H1 (cell line): ENCODE data around the gene PIGV. TPM values are rescaled to one million over a fixed set of nuclear protein-coding genes. Genes with fewer than 3 reads are reported as not detected.

ENCODE experiments used
- CTCF ChIA-PET: fragments of 300-600 bp; sonication (Branson Sonifier 250); formaldehyde crosslinking; loops from one replicate; lab custom pipeline; 2021; ENCODE audit not compliant: partially characterized antibody; lab: Charles Lee
- POLR2A ChIA-PET: fragments of 300-600 bp; sonication (Branson Sonifier 250); formaldehyde crosslinking; loops from one replicate; lab custom pipeline; 2021; ENCODE audit warnings: inconsistent platforms; ENCODE audit not compliant: partially characterized antibody; lab: Charles Lee
- DNase-seq, 2 experiments: peaks; one replicate each; pipeline versions ENCODE4 v3.0.0 to v3.0.0-alpha.2; 2010 to 2022; ENCODE audit warnings: low spot score in 2 of 2, low read depth in 1 of 2, mixed read lengths in 1 of 2
- FAIRE-seq: peaks from 2 replicates; lab custom pipeline; 2011; peaks lifted over from hg19 to GRCh38; lab: Jason Lieb, UNC
- H2AFZ ChIP-seq: 2 replicates; pipeline ENCODE4 v1.8.1; 2012; ENCODE audit warnings: low read length, inconsistent platforms
- H2AK5ac ChIP-seq: 2 replicates; pipeline ENCODE4 v1.6.1; 2013; ENCODE audit warnings: low read depth, low read length
- H2BK120ac ChIP-seq: replicated peaks from 2 replicates; pipeline ENCODE3; 2013; ENCODE audit warnings: low read depth, low read length, inconsistent platforms
- H2BK12ac ChIP-seq: 2 replicates; pipeline ENCODE4 v1.6.1; 2013; ENCODE audit warnings: low read depth, low read length
- H2BK15ac ChIP-seq: 2 replicates; pipeline ENCODE4 v1.6.1; 2013; ENCODE audit warnings: low read length
- H2BK20ac ChIP-seq: 2 replicates; pipeline ENCODE4 v1.6.1; 2013; ENCODE audit warnings: low read length
- H2BK5ac ChIP-seq: 2 replicates; pipeline ENCODE4 v1.6.1; 2013; ENCODE audit warnings: low read depth, low read length
- H3K14ac ChIP-seq: 2 replicates; pipeline ENCODE4 v1.6.1; 2013; ENCODE audit warnings: inconsistent platforms; ENCODE audit not compliant: insufficient read length
- H3K18ac ChIP-seq: 2 replicates; pipeline ENCODE4 v1.6.1; 2013; ENCODE audit warnings: low read length; ENCODE audit errors: extremely low read depth
- H3K23ac ChIP-seq: 2 replicates; pipeline ENCODE4 v1.6.1; 2013; ENCODE audit warnings: inconsistent platforms; ENCODE audit not compliant: insufficient read length
- H3K23me2 ChIP-seq: 2 replicates; pipeline ENCODE4 v1.6.1; 2013; ENCODE audit warnings: low read depth, low read length
- H3K27ac ChIP-seq: 2 replicates; pipeline ENCODE4 v1.6.1; 2011; ENCODE audit warnings: low read depth, low read length, inconsistent platforms
- H3K27me3 ChIP-seq, 4 experiments: replicated peaks in 1 of 4; 1 replicate in 1 of 4; 2 replicates in 3 of 4; pipeline versions ENCODE4 v1.6.1 to v1.8.1; 2011 to 2013; ENCODE audit warnings: low read length in 3 of 4, mild to moderate bottlenecking in 3 of 4, inconsistent platforms in 2 of 4, mixed read lengths in 2 of 4, moderate library complexity in 1 of 4; ENCODE audit not compliant: control insufficient read depth in 3 of 4, insufficient read depth in 3 of 4; ENCODE audit errors: extremely low read depth in 1 of 4
- H3K36me3 ChIP-seq, 4 experiments: 2 replicates each; pipeline versions ENCODE4 v1.6.1 to v1.8.1; 2011 to 2013; ENCODE audit warnings: mild to moderate bottlenecking in 4 of 4, low read length in 3 of 4, moderate library complexity in 2 of 4, control low read depth in 1 of 4, inconsistent platforms in 1 of 4; ENCODE audit not compliant: insufficient read depth in 4 of 4, control insufficient read depth in 2 of 4
- H3K4ac ChIP-seq: replicated peaks from 2 replicates; pipeline ENCODE3; 2013; ENCODE audit warnings: low read length, low read depth, mixed read lengths, inconsistent platforms; ENCODE audit not compliant: insufficient read length
- H3K4me1 ChIP-seq, 4 experiments: replicated peaks in 1 of 4; 1 replicate in 1 of 4; 2 replicates in 3 of 4; pipeline versions ENCODE4 v1.6.1 to v1.8.1; 2011 to 2013; ENCODE audit warnings: low read length in 3 of 4, inconsistent platforms in 2 of 4, mixed read lengths in 1 of 4; ENCODE audit not compliant: insufficient read depth in 4 of 4, control insufficient read depth in 3 of 4
- H3K4me2 ChIP-seq, 2 experiments: 2 replicates each; pipeline versions ENCODE4 v1.6.1 to v1.8.1; 2011 to 2013; ENCODE audit warnings: low read depth in 2 of 2, low read length in 2 of 2, control low read depth in 1 of 2, inconsistent platforms in 1 of 2, mild to moderate bottlenecking in 1 of 2; ENCODE audit not compliant: insufficient read depth in 1 of 2
- H3K4me3 ChIP-seq, 4 experiments: fragments of 200-600, 300-600 bp in 1 of 4; sonication (generic), shearing (Covaris generic), sonication (Bioruptor Twin) in 1 of 4; 2 replicates each; pipeline versions ENCODE4 v1.5.1 to v1.8.1; 2011 to 2016; ENCODE audit warnings: low read length in 4 of 4, low read depth in 3 of 4, control low read depth in 2 of 4, inconsistent platforms in 2 of 4, mild to moderate bottlenecking in 2 of 4, mixed read lengths in 1 of 4, moderate library complexity in 1 of 4; ENCODE audit not compliant: insufficient read depth in 2 of 4; ENCODE audit errors: extremely low read depth in 1 of 4
- H3K56ac ChIP-seq: replicated peaks from 2 replicates; pipeline ENCODE3; 2013; ENCODE audit warnings: low read depth, mild to moderate bottlenecking, mixed read lengths, low read length, inconsistent platforms; ENCODE audit not compliant: insufficient read length
- H3K79me1 ChIP-seq: 2 replicates; pipeline ENCODE4 v1.6.1; 2013; ENCODE audit warnings: low read depth, low read length, control low read depth
- H3K79me2 ChIP-seq, 2 experiments: 2 replicates each; pipeline versions ENCODE4 v1.6.1 to v1.8.1; 2012 to 2013; ENCODE audit warnings: low read length in 2 of 2, mild to moderate bottlenecking in 2 of 2, inconsistent platforms in 1 of 2; ENCODE audit not compliant: insufficient read depth in 2 of 2, control insufficient read depth in 1 of 2
- H3K9ac ChIP-seq, 4 experiments: replicated peaks in 1 of 4; 1 replicate in 1 of 4; 2 replicates in 3 of 4; pipeline versions ENCODE4 v1.6.1 to v1.8.1; 2011 to 2013; ENCODE audit warnings: low read depth in 3 of 4, low read length in 3 of 4, control low read depth in 2 of 4, mild to moderate bottlenecking in 2 of 4, moderate library complexity in 2 of 4, inconsistent platforms in 1 of 4; ENCODE audit errors: extremely low read depth in 1 of 4
- H3K9me3 ChIP-seq, 2 experiments: 2 replicates each; pipeline versions ENCODE4 v1.6.1 to v1.8.1; 2012 to 2013; ENCODE audit warnings: mild to moderate bottlenecking in 2 of 2, moderate library complexity in 2 of 2, control low read depth in 1 of 2, inconsistent platforms in 1 of 2, low read depth in 1 of 2, low read length in 1 of 2, mixed read lengths in 1 of 2; ENCODE audit not compliant: insufficient read depth in 2 of 2
- H4K20me1 ChIP-seq, 2 experiments: replicated peaks in 1 of 2; 2 replicates each; pipeline versions ENCODE3 to v1.8.1; 2011 to 2013; ENCODE audit warnings: inconsistent platforms in 2 of 2, low read length in 2 of 2, mild to moderate bottlenecking in 1 of 2; ENCODE audit not compliant: insufficient read depth in 2 of 2, control insufficient read depth in 1 of 2
- H4K5ac ChIP-seq: 2 replicates; pipeline ENCODE4 v1.6.1; 2013; ENCODE audit warnings: low read length, low read depth, mixed read lengths, inconsistent platforms; ENCODE audit not compliant: insufficient read length
- H4K8ac ChIP-seq: 2 replicates; pipeline ENCODE4 v1.8.0; 2013; ENCODE audit warnings: mild to moderate bottlenecking, moderate library complexity, low read length, inconsistent platforms; ENCODE audit not compliant: insufficient read depth; ENCODE audit errors: extremely low read depth
- H4K91ac ChIP-seq: replicated peaks from 2 replicates; pipeline ENCODE3; 2013; ENCODE audit warnings: low read length, mixed read lengths, inconsistent platforms; ENCODE audit not compliant: insufficient read length
- E2F6 ChIP-seq: IDR thresholded peaks from 2 replicates; pipeline ENCODE4 v1.6.1; 2012; ENCODE audit warnings: inconsistent platforms
- POU5F1 ChIP-seq: IDR thresholded peaks from 2 replicates; pipeline ENCODE4 v1.6.1; 2011; ENCODE audit warnings: low read depth, mild to moderate bottlenecking, low read length, moderate library complexity
- SAP30 ChIP-seq: fragments of 300-600 bp; sonication (generic); IDR thresholded peaks from 2 replicates; pipeline ENCODE4 v1.7.1; 2012; ENCODE audit warnings: low read length, moderate library complexity, mild to moderate bottlenecking, inconsistent platforms; ENCODE audit not compliant: insufficient read depth, insufficient replicate concordance
- WGBS, 2 experiments: shearing (Covaris generic) in 1 of 2; methylation state at CpG; one replicate each; pipeline versions ENCODE4 v1.1.6 to v1.1.7; 2013 to 2015; ENCODE audit warnings: low lambda C conversion rate in 2 of 2, mixed read lengths in 2 of 2, inconsistent platforms in 1 of 2, low coverage in 1 of 2, missing lambda C conversion rate in 1 of 2; ENCODE audit not compliant: insufficient replicate concordance in 2 of 2, insufficient coverage in 1 of 2, insufficient read length in 1 of 2; ENCODE audit errors: extremely low coverage in 1 of 2, missing lambda C conversion rate in 1 of 2; 5-methylcytosine and 5-hydroxymethylcytosine counted together
- polyA plus RNA-seq, 7 experiments: library from polyadenylated mRNA; depleted of rRNA in 3 of 7; stranded (reverse) in 5 of 7; unstranded in 2 of 7; fragments of >200 nt in 5 of 7; fragments of 200-250 nt in 2 of 7; gene quantifications; 1 replicate in 5 of 7; 2 replicates in 1 of 7; 4 replicates in 1 of 7; pipeline versions ENCODE4 v1.2.1 to v1.2.3, GENCODE V29; 2011 to 2013; ENCODE audit warnings: missing spikeins in 2 of 7, mixed read lengths in 2 of 7
- total RNA-seq: library from RNA; stranded (reverse); fragmentation: NEBNext Ultra II Directional; extraction: Animal tissue kit (Norgen Biotek cat#: 25700); gene quantifications from 2 replicates; pipeline ENCODE4 v1.2.1, GENCODE V29; 2021

PIGV gene
- total and polyA plus RNA-seq, 2 of the 8 experiments (the other 6 are each of a cell fraction or from before 2014, with no cell fraction given): 8.5 to 20.9 TPM

- Histone ChIP-seq H4K91ac (no peak overlapping the region), H2BK120ac (no peak overlapping the region), H3K4me1 (no peaks in the 10 kb centered on the region), H3K79me2 (no peaks in the 10 kb centered on the region), H2BK5ac (no peak overlapping the region), H3K9ac (no peak overlapping the region), H3K23me2 (no peaks in the 10 kb centered on the region), H3K14ac (no peak overlapping the region), H3K18ac (no peak overlapping the region), H3K23ac (no peak overlapping the region), H2BK20ac (no peak overlapping the region), H3K79me1 (no peaks in the 10 kb centered on the region), H2AK5ac (no peak overlapping the region), H2AFZ (no peak overlapping the region), H2BK15ac (no peak overlapping the region), H3K4me3 (no peak overlapping the region), H3K9me3 (peaks cover 2 to 8% of the 10 kb centered on the region in 2 experiments; a peak in 3 of 4 replicates), H4K8ac (no peak overlapping the region), H3K36me3 (no peaks in the 10 kb centered on the region), H4K5ac (no peak overlapping the region), H3K4ac (no peak overlapping the region), H2BK12ac (no peak overlapping the region), H3K27ac (no peak overlapping the region), H4K20me1 (no peaks in the 10 kb centered on the region), H3K27me3 (no peaks in the 10 kb centered on the region), H3K56ac (no peak overlapping the region), H3K4me2 (no peak overlapping the region)
- TF ChIP-seq SAP30 (no peak), POU5F1 (no peak), E2F6 (no peak)
- ChIA-PET CTCF (interaction anchor here (0.9 kb wide), 1 partner anchor 71 kb away, joined by 3 read pairs; no protein-coding TSS in a partner anchor), POLR2A (interaction anchor here (0.9 kb wide), 1 partner anchor 15 kb away, joined by 3 read pairs; no protein-coding TSS in a partner anchor)
- FAIRE-seq (no peak), DNase-seq (no peak)
- WGBS, 2 experiments: 70% methylated on average over 3 of the region's 3 CpGs; no CpG with 5 or more reads in 1 of the 2 experiments
Measured at GRCh38 chr1:26814893-26815292, 27.1 kb downstream of the PIGV start.
